SH-SY5Y (cell line): ENCODE data around the gene GGT6.

Experiments
- GATA2 ChIP-seq: IDR thresholded peaks from 2 replicates; pipeline ENCODE4 v1.6.1; 2011; ENCODE audit warnings: mild to moderate bottlenecking, low read depth, low read length
- GATA3 ChIP-seq: IDR thresholded peaks from 2 replicates; pipeline ENCODE4 v1.6.1; 2011; ENCODE audit warnings: low read depth, mild to moderate bottlenecking, low read length, moderate library complexity

DNA sequence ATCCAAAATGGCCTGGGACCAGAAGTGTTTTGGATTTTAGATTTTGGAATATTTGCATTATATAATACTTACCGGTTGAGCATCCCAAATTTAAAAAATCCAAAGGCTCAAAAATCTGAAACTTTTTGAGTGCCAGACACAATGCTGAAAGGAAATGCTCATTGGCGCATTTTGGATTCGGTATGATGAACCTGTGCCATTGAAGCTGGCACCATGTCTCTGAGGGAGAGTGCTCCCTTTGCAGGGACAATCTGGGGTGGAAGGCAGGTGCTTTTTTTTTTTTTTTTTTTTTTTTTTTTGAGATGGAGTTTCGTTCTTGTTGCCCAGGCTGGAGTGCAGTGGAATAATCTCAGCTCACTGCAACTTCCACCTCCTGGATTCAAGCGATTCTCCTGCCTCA, 41.7 kb upstream of the GGT6 start:
- no peak for TF ChIP-seq GATA3
- TF ChIP-seq GATA2 = no peak
